Kidney epithelial cell (primary cell): ENCODE data around the gene OPN1SW. TPM values are rescaled to one million over a fixed set of nuclear protein-coding genes. Genes with fewer than 3 reads are reported as not detected.

Source experiments
- DNase-seq: peaks from one replicate; pipeline ENCODE4 v3.0.0-alpha.2; 2010; ENCODE audit warnings: low read depth
- H3K27me3 ChIP-seq: 2 replicates; pipeline ENCODE4 v1.6.0; 2011; ENCODE audit warnings: low read length; ENCODE audit not compliant: control insufficient read depth, insufficient read depth
- H3K36me3 ChIP-seq: 2 replicates; pipeline ENCODE4 v1.5.1; 2011; ENCODE audit warnings: low read length; ENCODE audit not compliant: control insufficient read depth, insufficient read depth
- H3K4me3 ChIP-seq: 2 replicates; pipeline ENCODE4 v1.5.1; 2011; ENCODE audit warnings: low read depth, mild to moderate bottlenecking, control low read depth, low read length
- CTCF ChIP-seq: IDR thresholded peaks from 2 replicates; pipeline ENCODE4 v1.5.1; 2011; ENCODE audit warnings: mild to moderate bottlenecking, moderate library complexity, low read length, control low read depth, inconsistent platforms; ENCODE audit not compliant: insufficient read depth, poor library complexity, severe bottlenecking
- total RNA-seq: library from RNA; depleted of rRNA; stranded (reverse); fragments of >200 nt; gene quantifications from 2 replicates; pipeline ENCODE4 v1.2.3, GENCODE V29; 2015

OPN1SW gene
- total RNA-seq, 1 donor from 2014 or later, result not detected

GRCh38 chr7:128732521-128733277 lies 42.9 kb downstream of the OPN1SW start:
- no peak overlapping the region for H3K4me3 ChIP-seq
- H3K27me3 ChIP-seq, result no peaks in the 10 kb centered on the region
- no peak for DNase-seq
- no peak for TF ChIP-seq CTCF
- H3K36me3 ChIP-seq, result no peaks in the 10 kb centered on the region

- Histone ChIP-seq H3K36me3 (no peaks in the 10 kb centered on the region), H3K4me3 (no peak overlapping the region), H3K27me3 (no peaks in the 10 kb centered on the region)
- no peak for DNase-seq
- TF ChIP-seq CTCF, result no peak
Observed at GRCh38 chr7:128731184-128731583, 44.4 kb downstream of the OPN1SW start.

GRCh38 chr7:128729494-128729893 lies 46.1 kb downstream of the OPN1SW start:
- H3K27me3 ChIP-seq, result no peaks in the 10 kb centered on the region
- no peak for DNase-seq
- no peak overlapping the region for H3K4me3 ChIP-seq
- TF ChIP-seq CTCF, result no peak
- no peaks in the 10 kb centered on the region for H3K36me3 ChIP-seq

- Histone ChIP-seq H3K4me3 (no peak overlapping the region), H3K27me3 (no peaks in the 10 kb centered on the region), H3K36me3 (no peaks in the 10 kb centered on the region)
- DNase-seq, result no peak
- TF ChIP-seq CTCF, result no peak
Observed at GRCh38 chr7:128728598-128728997, 47.0 kb downstream of the OPN1SW start.

- no peak overlapping the region for H3K4me3 ChIP-seq
- no peaks in the 10 kb centered on the region for H3K36me3 ChIP-seq
- TF ChIP-seq CTCF, result no peak
- no peaks in the 10 kb centered on the region for H3K27me3 ChIP-seq
- no peak for DNase-seq
Observed at GRCh38 chr7:128727239-128727638, 48.4 kb downstream of the OPN1SW start.

GRCh38 chr7:128726737-128727072 lies 48.9 kb downstream of the OPN1SW start:
- Histone ChIP-seq H3K27me3 (no peaks in the 10 kb centered on the region), H3K4me3 (no peak overlapping the region), H3K36me3 (no peaks in the 10 kb centered on the region)
- DNase-seq, result no peak
- no peak for TF ChIP-seq CTCF
